K562 (cell line): ENCODE results near the gene DOCK8. TPM values are rescaled to one million over a fixed set of nuclear protein-coding genes. Genes with fewer than 3 reads are reported as not detected.

Experiments used
- CBX2 ChIP-seq: fragments of 200-600 bp; sonication (generic); IDR thresholded peaks from one replicate; pipeline ENCODE4 v1.6.1; 2012; ENCODE audit warnings: mild to moderate bottlenecking, low read length, inconsistent platforms; ENCODE audit not compliant: insufficient read depth, poor library complexity, severe bottlenecking
- CBX3 ChIP-seq, 2 experiments: IDR thresholded peaks; 1 replicate in 1 of 2; 2 replicates in 1 of 2; pipeline ENCODE4 v1.6.1; 2012; ENCODE audit warnings: inconsistent platforms in 2 of 2, low read length in 2 of 2, borderline replicate concordance in 1 of 2, control low read depth in 1 of 2
- CREB3 ChIP-seq: fragments of 450-650 bp; conservative IDR thresholded peaks from 2 replicates; pipeline ENCODE4 v1.6.1; 2016; ENCODE audit warnings: missing genetic modification characterization, low read depth, mild to moderate bottlenecking, missing compliant biosample characterization, moderate library complexity
- DDX20 ChIP-seq: fragments of 450-650 bp; IDR thresholded peaks from 2 replicates; pipeline ENCODE4 v1.6.1; 2016; ENCODE audit warnings: missing genetic modification characterization, low read depth, mild to moderate bottlenecking, missing compliant biosample characterization, moderate library complexity
- ELF4 ChIP-seq: fragments of 450-650 bp; formaldehyde crosslinking; IDR thresholded peaks from 2 replicates; pipeline ENCODE4 v1.4.0; 2022; ENCODE audit warnings: missing genetic modification characterization
- FOXA1 ChIP-seq: fragments of 450-650 bp; IDR thresholded peaks from 2 replicates; pipeline ENCODE4 v1.6.1; 2016; ENCODE audit warnings: mild to moderate bottlenecking, borderline replicate concordance
- HNRNPH1 ChIP-seq: fragments of 200-400 bp; formaldehyde crosslinking; optimal IDR thresholded peaks from 2 replicates; pipeline ENCODE3; 2017; ENCODE audit warnings: low read depth, mild to moderate bottlenecking, low read length, moderate library complexity
- MBD2 ChIP-seq: sonication (generic); IDR thresholded peaks from 2 replicates; pipeline ENCODE4 v1.6.1; 2016; ENCODE audit warnings: low read depth, borderline replicate concordance
- NFIC ChIP-seq: fragments of 450-650 bp; IDR thresholded peaks from 2 replicates; pipeline ENCODE4 v1.6.1; 2017; ENCODE audit warnings: mild to moderate bottlenecking, inconsistent platforms
- NR1H2 ChIP-seq: sonication (generic); formaldehyde crosslinking; IDR thresholded peaks from 2 replicates; pipeline ENCODE4 v1.4.0; 2020; ENCODE audit warnings: mild to moderate bottlenecking, missing genetic modification reagents
- PRMT5 ChIP-seq: sonication (generic); formaldehyde crosslinking; IDR thresholded peaks from 2 replicates; pipeline ENCODE4 v1.5.0; 2020; ENCODE audit warnings: missing genetic modification reagents
- RBM39 ChIP-seq: fragments of 200-400 bp; formaldehyde crosslinking; optimal IDR thresholded peaks from 2 replicates; pipeline ENCODE3; 2018; ENCODE audit warnings: low read depth, low read length
- SMARCB1 ChIP-seq: IDR thresholded peaks from 2 replicates; pipeline ENCODE4 v1.6.1; 2011; ENCODE audit warnings: improper control_type of control experiment, low read depth; ENCODE audit not compliant: insufficient read length
- TCFL5 ChIP-seq: fragments of 250-450 bp; sonication (Bioruptor Pico); conservative IDR thresholded peaks from 2 replicates; pipeline ENCODE4 v1.6.1; 2021; ENCODE audit warnings: mild to moderate bottlenecking, moderate library complexity, matching md5 sums
- ZBTB26 ChIP-seq: fragments of 450-650 bp; formaldehyde crosslinking; IDR thresholded peaks from 2 replicates; pipeline ENCODE4 v1.4.0; 2022; ENCODE audit warnings: missing genetic modification characterization
- ZBTB33 ChIP-seq: sonication (generic); formaldehyde crosslinking; IDR thresholded peaks from 2 replicates; pipeline ENCODE4 v1.8.1; 2023; ENCODE audit warnings: mild to moderate bottlenecking, missing genetic modification reagents
- ZNF263 ChIP-seq: sonication (generic); formaldehyde crosslinking; IDR thresholded peaks from 2 replicates; pipeline ENCODE4 v1.8.0; 2022; ENCODE audit warnings: mild to moderate bottlenecking, missing genetic modification reagents, borderline replicate concordance
- ZNF561 ChIP-seq: fragments of 450-650 bp; formaldehyde crosslinking; conservative IDR thresholded peaks from 2 replicates; pipeline ENCODE4 v1.4.0; 2020; ENCODE audit warnings: mild to moderate bottlenecking, moderate library complexity
- ZNF57 ChIP-seq: fragments of 450-650 bp; formaldehyde crosslinking; IDR thresholded peaks from 2 replicates; pipeline ENCODE4 v1.4.0; 2020; ENCODE audit warnings: mild to moderate bottlenecking, moderate library complexity
- ZNF609 ChIP-seq: sonication (generic); formaldehyde crosslinking; IDR thresholded peaks from 2 replicates; pipeline ENCODE4 v1.8.1; 2023; ENCODE audit warnings: missing genetic modification reagents, mild to moderate bottlenecking, borderline replicate concordance
- ZNF707 ChIP-seq: fragments of 250-450 bp; sonication (Bioruptor Pico); conservative IDR thresholded peaks from 2 replicates; pipeline ENCODE4 v1.8.0; 2022; ENCODE audit warnings: inconsistent platforms, mild to moderate bottlenecking, moderate library complexity
- polyA plus RNA-seq, 8 experiments: library from polyadenylated mRNA; depleted of rRNA in 4 of 8; stranded (reverse) in 5 of 8; unstranded in 3 of 8; fragments of >200 nt; fragmentation: Nextera tagmentation in 2 of 8; fragmentation: Illumina TruSeq in 1 of 8; extraction: Ambion mirVana in 2 of 8; extraction: Trizol in 1 of 8; gene quantifications; 2 replicates each; pipeline versions ENCODE4 v1.2.1 to v1.2.3, GENCODE V29; 2011 to 2014; ENCODE audit warnings: inconsistent platforms in 1 of 8, missing spikeins in 1 of 8
- total RNA-seq, 7 experiments: library from RNA; depleted of rRNA in 6 of 7; stranded (reverse); fragments of >200 nt in 6 of 7; fragmentation: Illumina TruSeq in 2 of 7; extraction: Trizol in 2 of 7; gene quantifications; 2 replicates each; pipeline versions ENCODE4 v1.2.1 to v1.2.3, GENCODE V29; 2011 to 2021; ENCODE audit warnings: low replicate concordance in 1 of 7

The DOCK8 gene
- total and polyA plus RNA-seq, 9 of the 15 experiments (the other 6 are each of a cell fraction or from before 2014, with no cell fraction given), result 14.4 to 53.8 (median 25.1) TPM

GRCh38 chr9:306907-307306 lies 92.2 kb downstream of the DOCK8 start (continued):
- TF ChIP-seq NR1H2 (CRISPR knock-in tag) (no peak), PRMT5 (CRISPR knock-in tag) (no peak), ZBTB33 (peak; percentile 85), ZNF707 (no peak), ZNF263 (0 out of 2 replicates have a peak, but pooled peaks have one; percentile 27), CBX2 (no peak), CREB3 (tag) (no peak), ZBTB26 (CRISPR knock-in tag) (no peak), TCFL5 (CRISPR knock-in tag) (no peak), RBM39 (no peak), DDX20 (tag) (no peak), NFIC (no peak), FOXA1 (no peak), ELF4 (CRISPR knock-in tag) (no peak), HNRNPH1 (no peak), SMARCB1 (no peak), ZNF609 (no peak), CBX3 (IDR thresholded peaks at IDR 0.05; ENCODE audit: borderline replicate concordance in 1 of 2, low read length in 2 of 2) (no peak), ZNF561 (CRISPR knock-in tag) (no peak), MBD2 (no peak), ZNF57 (CRISPR knock-in tag) (no peak)
